ENCODE results near the gene CDC42SE1.

GRCh38 chr1:151061704-151062103 is 2.3 kb upstream of the CDC42SE1 start:
- TF ChIP-seq CTCF (conservative IDR thresholded peaks at IDR 0.05) (no peak), EZH2 (IDR thresholded peaks at IDR 0.05; ENCODE audit: low read depth) (no peak)

Data from PC-9 (cell line).